Measurements from ENCODE around the gene OTUD1.

Gene OTUD1

GRCh38 chr10:23481363-23481961, 42.6 kb downstream of the OTUD1 start:
- no peak overlapping the region for H3K27ac ChIP-seq (ENCODE audit: poor library complexity, severe bottlenecking)
- H3K4me3 ChIP-seq (ENCODE audit: severe bottlenecking): no peak overlapping the region
- DNase-seq (ENCODE audit: low spot score) (no peak), ATAC-seq (ENCODE audit: low read depth) (no peak)
- no peaks in the 10 kb centered on the region for H3K9me3 ChIP-seq (ENCODE audit: severe bottlenecking)
- no peaks in the 10 kb centered on the region for H3K27me3 ChIP-seq (ENCODE audit: insufficient read depth, poor library complexity, severe bottlenecking)
- no peaks in the 10 kb centered on the region for H3K4me1 ChIP-seq (ENCODE audit: insufficient read depth, poor library complexity, severe bottlenecking)
- TF ChIP-seq, protein P1, sequence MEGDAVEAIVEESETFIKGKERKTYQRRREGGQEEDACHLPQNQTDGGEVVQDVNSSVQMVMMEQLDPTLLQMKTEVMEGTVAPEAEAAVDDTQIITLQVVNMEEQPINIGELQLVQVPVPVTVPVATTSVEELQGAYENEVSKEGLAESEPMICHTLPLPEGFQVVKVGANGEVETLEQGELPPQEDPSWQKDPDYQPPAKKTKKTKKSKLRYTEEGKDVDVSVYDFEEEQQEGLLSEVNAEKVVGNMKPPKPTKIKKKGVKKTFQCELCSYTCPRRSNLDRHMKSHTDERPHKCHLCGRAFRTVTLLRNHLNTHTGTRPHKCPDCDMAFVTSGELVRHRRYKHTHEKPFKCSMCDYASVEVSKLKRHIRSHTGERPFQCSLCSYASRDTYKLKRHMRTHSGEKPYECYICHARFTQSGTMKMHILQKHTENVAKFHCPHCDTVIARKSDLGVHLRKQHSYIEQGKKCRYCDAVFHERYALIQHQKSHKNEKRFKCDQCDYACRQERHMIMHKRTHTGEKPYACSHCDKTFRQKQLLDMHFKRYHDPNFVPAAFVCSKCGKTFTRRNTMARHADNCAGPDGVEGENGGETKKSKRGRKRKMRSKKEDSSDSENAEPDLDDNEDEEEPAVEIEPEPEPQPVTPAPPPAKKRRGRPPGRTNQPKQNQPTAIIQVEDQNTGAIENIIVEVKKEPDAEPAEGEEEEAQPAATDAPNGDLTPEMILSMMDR (IDR thresholded peaks at IDR 0.05; ENCODE audit: poor library complexity, severe bottlenecking): no peak
- no peaks in the 10 kb centered on the region for H3K36me3 ChIP-seq (ENCODE audit: low read depth)

DNA sequence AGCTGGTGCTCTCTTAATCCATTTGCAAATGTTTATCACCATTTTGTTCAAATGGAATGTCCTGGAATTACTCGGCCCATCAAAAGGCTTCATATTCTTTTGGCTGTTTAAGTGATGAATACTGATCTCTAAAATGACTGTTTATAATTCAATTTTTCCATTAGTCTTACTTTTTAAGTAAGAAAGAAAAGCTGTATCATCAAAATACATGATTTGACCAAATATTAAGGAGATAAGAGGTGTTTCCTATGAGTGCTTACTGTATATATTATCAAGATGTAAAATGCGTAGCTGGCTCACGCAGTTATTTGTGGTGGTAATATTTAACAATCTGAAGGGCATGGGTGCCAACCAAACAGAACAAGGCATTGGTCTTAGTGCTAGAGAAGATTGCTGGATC, 51.2 kb downstream of the OTUD1 start:
- TF ChIP-seq, protein P1 (IDR thresholded peaks at IDR 0.05; ENCODE audit: poor library complexity, severe bottlenecking): no peak
- no peaks in the 10 kb centered on the region for H3K9me3 ChIP-seq (ENCODE audit: severe bottlenecking)
- no peak for ATAC-seq (ENCODE audit: low read depth)

More for the DNA sequence above, 51.2 kb downstream of the OTUD1 start:
- no peaks in the 10 kb centered on the region for H3K4me1 ChIP-seq (ENCODE audit: insufficient read depth, poor library complexity, severe bottlenecking)
- no peak overlapping the region for H3K4me3 ChIP-seq (ENCODE audit: severe bottlenecking)
- no peaks in the 10 kb centered on the region for H3K27me3 ChIP-seq (ENCODE audit: insufficient read depth, poor library complexity, severe bottlenecking)
- DNase-seq (ENCODE audit: low spot score): no peak
- H3K27ac ChIP-seq (ENCODE audit: poor library complexity, severe bottlenecking): no peak overlapping the region
- H3K36me3 ChIP-seq (ENCODE audit: low read depth): no peaks in the 10 kb centered on the region
